HCT116 (cell line): ENCODE measurements around the gene TMOD3. TPM values are rescaled to one million over a fixed set of nuclear protein-coding genes. Genes with fewer than 3 reads are reported as not detected.

Experiments used
- ATAC-seq: fragments of 200-7000 bp; cut with Tn5 transposase; 2 replicates; pipeline ENCODE4 v1.9.1; 2020; ENCODE audit warnings: mild to moderate bottlenecking, moderate library complexity
- BruUV-seq: library from RNA; stranded (reverse); fragments of 400-500 nt; replicated peaks from 2 replicates; lab custom pipeline; 2021; lab: Mats Ljungman, UMichigan
- CTCF ChIA-PET: fragments of 300-600 bp; sonication (Branson Sonifier 250); formaldehyde crosslinking; loops from one replicate; lab custom pipeline; 2021; ENCODE audit warnings: antibody characterized with exemption; lab: Charles Lee
- POLR2A ChIA-PET: fragments of 300-600, 350-600 bp; sonication (Branson Sonifier 250); formaldehyde crosslinking; loops from one replicate; lab custom pipeline; 2021; ENCODE audit warnings: antibody characterized with exemption; lab: Charles Lee
- RAD21 ChIA-PET, 2 experiments: fragments of 300-600 bp; sonication (Branson Sonifier 250); formaldehyde crosslinking; loops; one replicate each; lab custom pipeline; 2023; ENCODE audit warnings: low total read pairs in 2 of 2; ENCODE audit not compliant: uncharacterized antibody in 2 of 2, unreplicated experiment in 2 of 2, low non-redundant PET in 1 of 2; lab: Charles Lee
- DNase-seq: peaks from one replicate; pipeline ENCODE4 v3.0.0-alpha.2; 2010; ENCODE audit warnings: low read depth, low spot score
- H2AFZ ChIP-seq: fragments of 200-600 bp; shearing (Covaris generic), sonication (generic); 2 replicates; pipeline ENCODE4 v1.6.1; 2017; ENCODE audit warnings: low read depth, mixed run types, mixed read lengths, antibody characterized with exemption, low read length; ENCODE audit not compliant: poor library complexity, severe bottlenecking
- H3K27ac ChIP-seq: 2 replicates; pipeline ENCODE4 v1.5.1; 2012; ENCODE audit warnings: low read depth, low read length
- H3K27me3 ChIP-seq: fragments of 200-600 bp; sonication (generic); 2 replicates; pipeline ENCODE4 v1.6.1; 2016; ENCODE audit warnings: mixed run types, low read length, mixed read lengths; ENCODE audit not compliant: insufficient read depth
- H3K36me3 ChIP-seq, 2 experiments: fragments of 200-500 bp in 1 of 2; fragments of 200-600 bp in 1 of 2; sonication (Bioruptor generic) in 1 of 2; sonication (generic) in 1 of 2; 2 replicates each; pipeline versions ENCODE4 v1.5.1 to v1.6.1; 2014 to 2016; ENCODE audit warnings: low read length in 2 of 2, inconsistent platforms in 1 of 2, mixed read lengths in 1 of 2, mixed run types in 1 of 2; ENCODE audit not compliant: insufficient read depth in 2 of 2, control insufficient read depth in 1 of 2
- H3K4me1 ChIP-seq, 2 experiments: fragments of 200-600 bp in 1 of 2; sonication (generic) in 1 of 2; 2 replicates each; pipeline versions ENCODE4 v1.5.1 to v1.6.1; 2012 to 2017; ENCODE audit warnings: low read length in 2 of 2, inconsistent platforms in 1 of 2, mild to moderate bottlenecking in 1 of 2, mixed read lengths in 1 of 2, mixed run types in 1 of 2, moderate library complexity in 1 of 2; ENCODE audit not compliant: insufficient read depth in 2 of 2, control insufficient read depth in 1 of 2
- H3K4me2 ChIP-seq: fragments of 200-600 bp; sonication (generic); 2 replicates; pipeline ENCODE4 v1.6.1; 2017; ENCODE audit warnings: mixed run types, low read length, mixed read lengths
- H3K4me3 ChIP-seq, 2 experiments: fragments of 200-600 bp in 1 of 2; sonication (generic) in 1 of 2; replicated peaks in 1 of 2; 2 replicates each; pipeline ENCODE4 v1.5.1; 2011 to 2016; ENCODE audit warnings: low read length in 2 of 2, control low read depth in 1 of 2, low read depth in 1 of 2, mild to moderate bottlenecking in 1 of 2, mixed read lengths in 1 of 2, mixed run types in 1 of 2
- H3K79me2 ChIP-seq: fragments of 200-600 bp; sonication (generic); 2 replicates; pipeline ENCODE4 v1.6.1; 2017; ENCODE audit warnings: mild to moderate bottlenecking, mixed run types, low read length, moderate library complexity, mixed read lengths; ENCODE audit not compliant: insufficient read depth
- H3K9ac ChIP-seq: fragments of 200-600 bp; sonication (generic); 2 replicates; pipeline ENCODE4 v1.6.1; 2016; ENCODE audit warnings: low read length, mixed read lengths
- H3K9me2 ChIP-seq: fragments of 200-600 bp; sonication (generic), shearing (Covaris generic); 2 replicates; pipeline ENCODE4 v1.6.1; 2017; ENCODE audit warnings: mixed run types, mild to moderate bottlenecking, moderate library complexity; ENCODE audit not compliant: insufficient read depth
- H3K9me3 ChIP-seq, 2 experiments: fragments of 200-500 bp in 1 of 2; fragments of 200-600 bp in 1 of 2; sonication (Bioruptor generic) in 1 of 2; sonication (generic) in 1 of 2; 2 replicates each; pipeline ENCODE4 v1.6.1; 2014 to 2017; ENCODE audit warnings: low read length in 2 of 2, mixed read lengths in 2 of 2, inconsistent platforms in 1 of 2, low read depth in 1 of 2, mild to moderate bottlenecking in 1 of 2, mixed run types in 1 of 2, moderate library complexity in 1 of 2; ENCODE audit not compliant: control insufficient read depth in 1 of 2, insufficient read depth in 1 of 2
- H4K20me1 ChIP-seq: fragments of 200-600 bp; sonication (generic), shearing (Covaris generic); 2 replicates; pipeline ENCODE4 v1.6.1; 2017; ENCODE audit warnings: mixed run types, mild to moderate bottlenecking, moderate library complexity; ENCODE audit not compliant: insufficient read depth
- CEBPB ChIP-seq: IDR thresholded peaks from 2 replicates; pipeline ENCODE4 v1.6.1; 2012; ENCODE audit warnings: low read depth
- POLR2AphosphoS5 ChIP-seq: IDR thresholded peaks from 2 replicates; pipeline ENCODE4 v1.6.1; 2011; ENCODE audit warnings: mild to moderate bottlenecking, low read depth, low read length, moderate library complexity
- REST ChIP-seq: IDR thresholded peaks from 2 replicates; pipeline ENCODE4 v1.6.1; 2012; ENCODE audit warnings: low read depth
- SIN3A ChIP-seq: IDR thresholded peaks from 2 replicates; pipeline ENCODE4 v1.6.1; 2012; ENCODE audit warnings: low read depth
- SP1 ChIP-seq: IDR thresholded peaks from 2 replicates; pipeline ENCODE4 v1.6.1; 2012; ENCODE audit warnings: low read depth
- SRF ChIP-seq: IDR thresholded peaks from 2 replicates; pipeline ENCODE4 v1.6.1; 2012; ENCODE audit warnings: low read depth
- YY1 ChIP-seq: IDR thresholded peaks from 2 replicates; pipeline ENCODE4 v1.6.1; 2011; ENCODE audit warnings: low read length, low read depth, moderate library complexity, mild to moderate bottlenecking; ENCODE audit not compliant: insufficient replicate concordance; ENCODE audit errors: extremely low read depth
- ZBTB33 ChIP-seq: IDR thresholded peaks from 2 replicates; pipeline ENCODE4 v1.6.1; 2011; ENCODE audit warnings: mild to moderate bottlenecking, low read length, moderate library complexity; ENCODE audit not compliant: insufficient replicate concordance; ENCODE audit errors: extremely low read depth
- ZNF274 ChIP-seq: fragments of 200-500 bp; sonication (Bioruptor generic); IDR thresholded peaks from 2 replicates; pipeline ENCODE4 v1.6.1; 2014; ENCODE audit warnings: mild to moderate bottlenecking, low read depth, low read length, inconsistent platforms
- intact Hi-C: fragments of 100-400 bp; cut with micrococcal nuclease; formaldehyde crosslinking; loops from 2 replicates; pipeline ENCODE4 v1.10.0; 2022
- total RNA-seq: library from RNA; stranded (reverse); gene quantifications from one replicate; pipeline ENCODE4 v1.2.1, GENCODE V29; 2021; ENCODE audit not compliant: unreplicated experiment

TMOD3 gene
- total RNA-seq, 1 experiment from 2014 or later = 78.8 TPM

GRCh38 chr15:51833772-51834171, 4.3 kb downstream of the TMOD3 start:
- no TSS peak for BruUV-seq
- Histone ChIP-seq H3K4me3 (no peak overlapping the region), H3K4me2 (no peak overlapping the region), H3K27me3 (no peaks in the 10 kb centered on the region), H3K79me2 (peaks cover 93% of the 10 kb centered on the region), H3K27ac (no peak overlapping the region), H3K9me3 (no peaks in the 10 kb centered on the region), H3K9me2 (no peaks in the 10 kb centered on the region), H3K36me3 (no peaks in the 10 kb centered on the region), H4K20me1 (0 out of 2 replicates have a peak, but pooled peaks cover 4% of the 10 kb centered on the region), H3K9ac (no peak overlapping the region), H2AFZ (no peak overlapping the region), H3K4me1 (peaks cover 50 to 60% of the 10 kb centered on the region in 2 experiments)
- intact Hi-C loops = no loop called here
- ChIA-PET CTCF (no interaction called here), RAD21 (interaction anchor here in 1 of 2 experiments (0.6 kb wide), 1 partner anchor 74 kb away, joined by 4 read pairs; no protein-coding TSS in a partner anchor), POLR2A (no interaction called here)
- no peak for TF ChIP-seq POLR2AphosphoS5
- TF ChIP-seq SIN3A = no peak
- TF ChIP-seq REST = no peak
- no peak for TF ChIP-seq CEBPB
- no peak for TF ChIP-seq ZBTB33
- TF ChIP-seq YY1 = no peak
- TF ChIP-seq SRF = no peak
- TF ChIP-seq SP1 = no peak
- TF ChIP-seq ZNF274 = no peak
- no peak for DNase-seq
- ATAC-seq = no peak
